Breast epithelium (tissue), 4 donors: Measurements from ENCODE around the gene APC2. TPM values are rescaled to one million over a fixed set of nuclear protein-coding genes. Genes with fewer than 3 reads are reported as not detected.

Experiments
- DNase-seq, 2 donors: peaks; one replicate each; pipeline ENCODE4 v3.0.0-alpha.2; 2019; ENCODE audit warnings: low spot score in 2 of 2
- H3K27ac ChIP-seq, 2 donors: fragments of 200-600 bp; sonication (generic) in 1 of 2; one replicate each; pipeline ENCODE4 v1.5.1; 2016 to 2019; ENCODE audit warnings: mild to moderate bottlenecking in 1 of 2
- H3K27me3 ChIP-seq, 2 donors: fragments of 200-600 bp; sonication (generic) in 1 of 2; one replicate each; pipeline versions ENCODE4 v1.5.1 to v1.6.0; 2017 to 2019; ENCODE audit warnings: control low read depth in 1 of 2, mild to moderate bottlenecking in 1 of 2
- H3K36me3 ChIP-seq: fragments of 200-600 bp; one replicate; pipeline ENCODE4 v1.5.1; 2019
- H3K4me1 ChIP-seq, 2 donors: fragments of 200-600 bp; sonication (generic); one replicate each; pipeline ENCODE4 v1.5.1; 2016 to 2019; ENCODE audit warnings: control low read depth in 1 of 2
- H3K4me3 ChIP-seq, 3 donors: fragments of 200-600 bp; sonication (generic); 1 replicate in 2 of 3; 2 replicates in 1 of 3; pipeline ENCODE4 v1.5.1; 2016 to 2019; ENCODE audit warnings: mild to moderate bottlenecking in 3 of 3, moderate library complexity in 2 of 3
- H3K9me3 ChIP-seq, 2 donors: fragments of 200-600 bp; sonication (generic) in 1 of 2; one replicate each; pipeline ENCODE4 v1.5.1; 2016 to 2019; ENCODE audit warnings: control low read depth in 1 of 2
- POLR2A ChIP-seq: fragments of 450-650 bp; IDR thresholded peaks from one replicate; pipeline ENCODE4 v1.6.1; 2016; ENCODE audit warnings: antibody characterized with exemption, mild to moderate bottlenecking, moderate library complexity
- POLR2AphosphoS5 ChIP-seq, 3 donors: sonication (generic); formaldehyde crosslinking; IDR thresholded peaks; one replicate each; pipeline ENCODE4 v1.6.1; 2017; ENCODE audit warnings: antibody characterized with exemption in 3 of 3
- intact Hi-C: fragments of 100-400 bp; cut with DNase I; formaldehyde crosslinking; loops from one replicate; pipeline ENCODE4 v1.15.1; 2023; ENCODE audit warnings: low total_unique reads
- total RNA-seq, 3 donors: library from RNA; depleted of rRNA; stranded (reverse); fragments of >200 nt; gene quantifications; one replicate each; pipeline ENCODE4 v1.1.0, GENCODE V29; 2016
- TF ChIP-seq, protein P1 (sequence below), 3 donors: fragments of 450-650 bp; IDR thresholded peaks; one replicate each; pipeline ENCODE4 v1.5.1; 2016 to 2017; ENCODE audit warnings: antibody characterized with exemption in 3 of 3, mild to moderate bottlenecking in 3 of 3, moderate library complexity in 3 of 3

The APC2 gene
- total RNA-seq, 3 donors from 2014 or later: under 0.01 to 0.29 (median 0.16) TPM

DNA sequence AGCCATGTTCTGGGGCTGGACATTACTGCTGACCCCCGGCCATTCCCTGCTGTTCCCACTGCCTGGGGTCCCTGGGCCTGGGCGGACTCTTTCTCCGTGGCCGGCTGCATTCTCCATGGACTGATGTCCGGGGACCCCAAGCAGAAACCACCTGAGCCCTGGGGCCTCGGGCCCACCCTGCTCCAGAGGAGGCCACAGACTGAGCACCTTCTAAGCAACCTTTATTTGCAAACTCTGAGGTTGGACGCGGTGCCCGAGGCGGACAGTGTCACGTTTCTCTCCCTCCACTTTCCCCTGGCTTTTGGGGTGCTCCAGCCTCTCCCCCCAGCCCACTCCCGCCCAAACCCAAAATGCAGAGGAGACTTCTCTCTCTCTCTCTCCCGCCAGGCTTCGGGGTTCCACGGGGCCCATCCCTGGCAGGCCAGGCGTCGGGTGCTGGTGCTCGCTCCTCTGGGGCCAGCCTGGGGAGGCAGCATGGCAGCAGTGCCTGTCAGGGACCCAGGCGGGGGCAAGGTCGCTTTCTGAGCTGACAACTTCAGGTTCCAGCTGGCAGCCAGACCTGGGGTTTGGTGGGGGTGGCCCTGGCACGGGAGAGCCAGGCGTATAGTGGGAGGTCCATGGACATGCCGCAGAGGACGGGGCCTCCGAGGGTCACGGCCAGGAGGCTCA is 31.4 kb downstream of the APC2 start:
- TF ChIP-seq, protein P1, sequence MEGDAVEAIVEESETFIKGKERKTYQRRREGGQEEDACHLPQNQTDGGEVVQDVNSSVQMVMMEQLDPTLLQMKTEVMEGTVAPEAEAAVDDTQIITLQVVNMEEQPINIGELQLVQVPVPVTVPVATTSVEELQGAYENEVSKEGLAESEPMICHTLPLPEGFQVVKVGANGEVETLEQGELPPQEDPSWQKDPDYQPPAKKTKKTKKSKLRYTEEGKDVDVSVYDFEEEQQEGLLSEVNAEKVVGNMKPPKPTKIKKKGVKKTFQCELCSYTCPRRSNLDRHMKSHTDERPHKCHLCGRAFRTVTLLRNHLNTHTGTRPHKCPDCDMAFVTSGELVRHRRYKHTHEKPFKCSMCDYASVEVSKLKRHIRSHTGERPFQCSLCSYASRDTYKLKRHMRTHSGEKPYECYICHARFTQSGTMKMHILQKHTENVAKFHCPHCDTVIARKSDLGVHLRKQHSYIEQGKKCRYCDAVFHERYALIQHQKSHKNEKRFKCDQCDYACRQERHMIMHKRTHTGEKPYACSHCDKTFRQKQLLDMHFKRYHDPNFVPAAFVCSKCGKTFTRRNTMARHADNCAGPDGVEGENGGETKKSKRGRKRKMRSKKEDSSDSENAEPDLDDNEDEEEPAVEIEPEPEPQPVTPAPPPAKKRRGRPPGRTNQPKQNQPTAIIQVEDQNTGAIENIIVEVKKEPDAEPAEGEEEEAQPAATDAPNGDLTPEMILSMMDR (IDR thresholded peaks at IDR 0.05): no peak
- no peak for TF ChIP-seq POLR2AphosphoS5 (IDR thresholded peaks at IDR 0.05)

DNA sequence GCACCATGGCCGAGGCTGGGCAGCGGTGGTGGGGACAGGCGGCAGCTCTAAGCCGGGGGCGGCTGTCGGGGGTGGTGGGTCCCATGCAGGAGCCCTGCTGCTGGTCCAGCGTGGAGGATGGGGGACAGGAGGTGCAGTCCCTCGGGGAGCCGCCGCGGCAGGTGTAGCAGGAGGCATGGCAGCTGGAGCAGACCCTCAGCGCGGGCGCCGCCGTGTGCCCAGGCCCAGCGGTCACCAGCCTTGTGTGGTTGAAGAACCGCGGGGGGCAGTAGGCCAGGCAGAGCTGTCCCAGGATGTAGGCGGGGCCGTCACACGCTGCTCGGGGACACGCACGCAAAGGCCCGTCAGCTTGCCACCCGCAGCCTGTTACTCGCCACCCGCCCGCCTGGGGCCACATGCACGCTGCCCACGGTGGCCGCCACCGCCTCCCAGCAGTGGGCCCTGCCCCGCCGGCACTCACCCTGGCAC is 32.0 kb downstream of the APC2 start:
- intact Hi-C loops: no loop called here
- TF ChIP-seq, protein P1 (IDR thresholded peaks at IDR 0.05): no peak
- no peak for TF ChIP-seq POLR2AphosphoS5 (IDR thresholded peaks at IDR 0.05)
- no peak overlapping the region for H3K27ac ChIP-seq

More for the DNA sequence above, 31.4 kb downstream of the APC2 start:
- no peak for DNase-seq
- Histone ChIP-seq H3K4me1 (no peaks in the 10 kb centered on the region), H3K27ac (no peak overlapping the region), H3K9me3 (no peaks in the 10 kb centered on the region), H3K4me3 (no peak overlapping the region), H3K27me3 (no peaks in the 10 kb centered on the region), H3K36me3 (no peaks in the 10 kb centered on the region)
- intact Hi-C loops: no loop called here

DNA sequence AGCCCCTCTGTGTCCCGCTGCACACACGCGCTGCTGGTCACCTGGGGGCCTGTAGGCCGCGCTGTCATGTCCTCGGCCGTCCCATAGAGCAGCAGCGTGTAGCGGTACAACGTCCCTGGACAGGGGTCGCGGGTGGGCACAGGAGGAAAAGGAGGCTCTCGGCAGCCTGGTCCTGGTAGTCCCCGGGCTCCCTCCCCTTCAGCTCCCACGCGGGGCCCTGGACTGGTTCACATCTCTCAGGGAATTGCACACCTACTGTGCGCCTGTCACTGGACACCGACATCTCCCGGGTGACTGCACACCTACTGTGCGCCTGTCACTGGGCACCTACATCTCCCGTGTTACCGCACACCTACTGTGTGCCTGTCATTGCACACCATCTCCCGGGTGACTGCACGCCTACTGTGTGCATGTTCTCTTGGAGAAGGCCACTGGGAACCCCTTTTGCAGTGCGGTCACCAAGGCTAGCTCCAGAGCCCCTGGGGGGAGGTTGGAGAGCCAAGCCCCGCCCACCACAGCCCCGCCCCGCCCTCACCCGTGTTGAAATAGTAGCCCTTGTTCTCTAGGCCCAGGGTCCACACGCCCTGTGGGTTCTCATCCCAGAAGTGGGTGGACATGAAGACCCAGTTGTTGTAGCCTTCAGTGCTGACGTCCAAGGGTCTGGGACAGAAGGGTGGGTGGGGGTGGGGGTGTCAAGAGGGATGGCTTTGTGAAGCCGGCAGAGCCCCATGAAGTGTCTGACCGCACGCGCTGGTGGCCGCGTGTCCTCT is 32.6 kb downstream of the APC2 start:
- intact Hi-C loops: no loop called here
- no peak for DNase-seq
- no peaks in the 10 kb centered on the region for H3K9me3 ChIP-seq

More for the DNA sequence above, 32.0 kb downstream of the APC2 start:
- no peaks in the 10 kb centered on the region for H3K9me3 ChIP-seq
- H3K36me3 ChIP-seq: no peaks in the 10 kb centered on the region
- H3K4me3 ChIP-seq: no peak overlapping the region
- DNase-seq: no peak
- H3K27me3 ChIP-seq: no peaks in the 10 kb centered on the region
- H3K4me1 ChIP-seq: no peaks in the 10 kb centered on the region

DNA sequence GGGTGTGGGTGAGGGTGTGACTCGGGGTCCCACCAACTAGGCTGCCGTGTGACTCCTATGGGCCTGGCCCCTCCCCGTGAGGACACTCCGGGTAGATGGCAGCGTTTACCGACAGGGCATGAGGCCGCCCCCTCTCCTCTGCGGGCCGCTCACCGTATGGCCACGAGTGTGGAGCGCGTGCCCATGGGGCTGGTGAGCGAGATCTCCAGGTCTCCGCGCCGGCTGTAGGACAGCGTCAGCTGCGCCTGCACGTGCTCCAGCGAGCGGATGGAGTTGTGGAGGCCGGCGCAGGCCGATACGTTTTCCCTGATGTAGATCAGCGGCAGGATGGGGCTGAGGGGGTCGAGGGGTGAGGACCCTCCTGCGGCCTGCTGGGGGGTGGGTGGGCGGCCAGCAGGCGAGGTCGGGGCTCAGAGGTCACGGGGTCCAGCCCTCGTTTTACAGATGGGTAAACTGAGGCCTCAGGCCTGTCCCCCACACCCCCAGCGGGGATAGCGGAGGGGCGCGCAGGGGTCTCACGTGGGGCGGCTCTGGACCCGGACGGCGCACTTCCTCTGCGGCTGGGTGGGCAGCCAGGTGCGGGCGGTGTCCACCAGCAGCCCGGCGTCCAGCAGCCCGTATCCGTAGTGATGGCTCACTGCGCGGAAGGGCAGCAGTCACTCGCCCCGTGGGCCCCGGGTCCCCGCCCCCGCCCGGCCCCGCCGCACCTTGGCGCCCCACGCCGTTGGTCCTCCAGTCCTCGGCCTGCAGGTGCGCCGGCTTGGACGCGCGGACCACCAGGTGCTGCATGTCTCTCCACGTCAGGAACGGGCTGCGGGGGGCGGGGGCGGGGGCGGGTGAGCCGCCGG is 33.4 kb downstream of the APC2 start:
- Histone ChIP-seq H3K9me3 (no peaks in the 10 kb centered on the region), H3K27me3 (no peaks in the 10 kb centered on the region), H3K27ac (no peak overlapping the region), H3K4me1 (no peaks in the 10 kb centered on the region), H3K36me3 (no peaks in the 10 kb centered on the region), H3K4me3 (no peak overlapping the region)
- intact Hi-C loops: no loop called here
- TF ChIP-seq, protein P1 (IDR thresholded peaks at IDR 0.05): no peak
- TF ChIP-seq POLR2A (no peak), POLR2AphosphoS5 (IDR thresholded peaks at IDR 0.05) (no peak)
- DNase-seq: no peak

More for the DNA sequence above, 32.6 kb downstream of the APC2 start:
- no peak overlapping the region for H3K4me3 ChIP-seq
- H3K27ac ChIP-seq: no peak overlapping the region
- H3K4me1 ChIP-seq: no peaks in the 10 kb centered on the region
- H3K36me3 ChIP-seq: no peaks in the 10 kb centered on the region
- no peaks in the 10 kb centered on the region for H3K27me3 ChIP-seq
- TF ChIP-seq POLR2A (no peak), POLR2AphosphoS5 (IDR thresholded peaks at IDR 0.05) (no peak)
- TF ChIP-seq, protein P1 (IDR thresholded peaks at IDR 0.05): no peak
